Bronchial epithelial cell (primary cell): Measurements from ENCODE around the gene VDAC2. TPM values are rescaled to one million over a fixed set of nuclear protein-coding genes. Genes with fewer than 3 reads are reported as not detected.

Experiments
- DNase-seq: peaks from one replicate; pipeline ENCODE4 v3.0.0-alpha.2; 2010; ENCODE audit warnings: low read depth
- FAIRE-seq: peaks from 2 replicates; lab custom pipeline; 2011; peaks lifted over from hg19 to GRCh38; lab: Jason Lieb, UNC
- H3K27me3 ChIP-seq: 2 replicates; pipeline ENCODE4 v1.5.1; 2011; ENCODE audit warnings: low read length; ENCODE audit not compliant: control insufficient read depth, insufficient read depth
- H3K36me3 ChIP-seq: 2 replicates; pipeline ENCODE4 v1.5.1; 2011; ENCODE audit warnings: low read length; ENCODE audit not compliant: control insufficient read depth, insufficient read depth
- H3K4me3 ChIP-seq: 2 replicates; pipeline ENCODE4 v1.5.1; 2011; ENCODE audit warnings: mild to moderate bottlenecking, low read depth, low read length, control low read depth
- CTCF ChIP-seq: IDR thresholded peaks from 2 replicates; pipeline ENCODE4 v1.5.1; 2011; ENCODE audit warnings: mild to moderate bottlenecking, moderate library complexity, low read length, control low read depth, inconsistent platforms; ENCODE audit not compliant: insufficient read depth, severe bottlenecking
- total RNA-seq: library from RNA; depleted of rRNA; stranded (reverse); fragments of >200 nt; gene quantifications from 2 replicates; pipeline ENCODE4 v1.2.1, GENCODE V29; 2014

Gene VDAC2
- total RNA-seq, 1 donor from 2014 or later, result 270 TPM

- H3K36me3 ChIP-seq, result no peaks in the 10 kb centered on the region
- no peak for TF ChIP-seq CTCF
- H3K27me3 ChIP-seq, result no peaks in the 10 kb centered on the region
- FAIRE-seq (no peak), DNase-seq (no peak)
- no peak overlapping the region for H3K4me3 ChIP-seq
Observed at GRCh38 chr10:75240329-75241076, 29.9 kb downstream of the VDAC2 start.

DNA sequence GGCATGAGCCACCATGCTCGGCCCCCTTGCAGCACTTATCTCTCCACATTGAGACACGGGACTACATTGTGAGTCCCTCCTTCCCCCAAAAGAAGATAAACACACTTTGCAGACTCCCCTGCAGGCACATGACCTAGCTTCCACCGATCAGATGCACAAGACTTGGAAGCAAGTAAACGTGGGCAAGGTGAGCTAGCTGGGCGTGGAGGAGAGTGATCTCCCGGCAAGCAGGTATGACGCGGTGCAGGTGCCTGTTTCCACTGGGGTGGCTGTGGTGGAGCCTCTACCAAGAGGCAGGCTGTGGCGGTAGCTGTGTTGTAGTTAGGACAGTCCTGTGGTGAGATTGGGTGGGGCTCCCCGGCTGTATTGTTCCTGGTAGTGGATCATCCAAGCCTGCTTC is 32.8 kb downstream of the VDAC2 start:
- FAIRE-seq, result no peak
- Histone ChIP-seq H3K36me3 (no peaks in the 10 kb centered on the region), H3K27me3 (no peaks in the 10 kb centered on the region), H3K4me3 (no peak overlapping the region)
- no peak for TF ChIP-seq CTCF
- DNase-seq, result no peak

- DNase-seq (no peak), FAIRE-seq (peak; percentile 50)
- no peak for TF ChIP-seq CTCF
- Histone ChIP-seq H3K4me3 (no peak overlapping the region), H3K36me3 (no peaks in the 10 kb centered on the region), H3K27me3 (no peaks in the 10 kb centered on the region)
Observed at GRCh38 chr10:75244487-75245353, 34.1 kb downstream of the VDAC2 start.

- no peaks in the 10 kb centered on the region for H3K27me3 ChIP-seq
- FAIRE-seq (no peak), DNase-seq (no peak)
- no peaks in the 10 kb centered on the region for H3K36me3 ChIP-seq
- TF ChIP-seq CTCF, result no peak
- H3K4me3 ChIP-seq, result no peak overlapping the region
Observed at GRCh38 chr10:75245354-75246250, 35.0 kb downstream of the VDAC2 start.

GRCh38 chr10:75246506-75246905 is 35.9 kb downstream of the VDAC2 start:
- no peak for FAIRE-seq
- Histone ChIP-seq H3K4me3 (no peak overlapping the region), H3K36me3 (no peaks in the 10 kb centered on the region), H3K27me3 (no peaks in the 10 kb centered on the region)
- no peak for DNase-seq
- TF ChIP-seq CTCF, result no peak
